ENCODE results near the gene MTARC1. TPM values are rescaled to one million over a fixed set of nuclear protein-coding genes. Genes with fewer than 3 reads are reported as not detected.

The MTARC1 gene
- total RNA-seq, 1 experiment from 2014 or later: 72.5 TPM

DNA sequence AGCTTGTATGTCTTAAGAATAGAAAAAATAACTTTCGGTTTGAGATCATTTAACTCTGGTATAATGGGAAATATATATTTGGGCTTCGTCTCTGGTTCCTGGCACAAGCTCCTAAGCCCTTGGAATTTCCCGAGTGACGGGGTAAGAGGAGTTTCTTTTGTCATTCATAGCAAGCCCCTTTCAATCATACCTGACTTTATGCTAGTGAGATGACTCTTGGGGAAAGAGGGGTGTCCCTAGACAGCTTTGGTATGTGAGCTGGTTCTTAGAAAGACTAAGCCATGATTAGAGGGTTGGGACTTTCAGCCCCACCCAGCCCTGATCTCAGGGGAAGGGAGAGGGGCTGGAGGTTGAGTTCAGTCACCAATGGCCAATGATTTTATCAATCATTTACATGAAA lies 13.9 kb upstream of the MTARC1 start:
- H4K20me1 ChIP-seq (ENCODE audit: insufficient read depth): peaks cover 5% of the 10 kb centered on the region; the same call in 1 of the 2 replicates
- no peak overlapping the region for H3K4me3 ChIP-seq
- no peaks in the 10 kb centered on the region for H3K79me2 ChIP-seq (ENCODE audit: low read depth)
- DNase-seq: no peak
- no peaks in the 10 kb centered on the region for H3K9me2 ChIP-seq (ENCODE audit: insufficient read depth)
- H3K36me3 ChIP-seq (ENCODE audit: low read depth): no peaks in the 10 kb centered on the region
- no TSS peak for BruUV-seq (replicated peaks)
- no peak overlapping the region for H3K27ac ChIP-seq
- H3F3A ChIP-seq (ENCODE audit: insufficient read depth, low read depth): peaks cover 4% of the 10 kb centered on the region; the same call in 1 of the 2 replicates
- no peaks in the 10 kb centered on the region for H3K9me3 ChIP-seq (ENCODE audit: insufficient read depth, low read depth)
- H2AFZ ChIP-seq: no peak overlapping the region
- no peak overlapping the region for H3K4me2 ChIP-seq
- TF ChIP-seq CTCF (conservative IDR thresholded peaks at IDR 0.05) (no peak), EZH2 (IDR thresholded peaks at IDR 0.05; ENCODE audit: low read depth) (no peak)
- no peaks in the 10 kb centered on the region for H3K27me3 ChIP-seq (ENCODE audit: insufficient read depth, low read depth)
- POLR2A ChIA-PET (ENCODE audit: unreplicated experiment): interaction anchor here (0.5 to 0.7 kb wide), 2 partner anchors 26 to 1165 kb away, joined by 3 to 4 read pairs; no protein-coding TSS in a partner anchor
- intact Hi-C loops (cut with micrococcal nuclease; ENCODE audit: unreplicated experiment): loop anchor here (10.0 kb wide), 1 partner anchor 398 kb away; no protein-coding TSS in a partner anchor
- H3K4me1 ChIP-seq (replicated peaks; ENCODE audit: insufficient read depth): no peaks in the 10 kb centered on the region
- CTCF ChIA-PET: no interaction called here

- Histone ChIP-seq H3K4me3 (no peak overlapping the region), H3K27me3 (ENCODE audit: insufficient read depth, low read depth) (no peaks in the 10 kb centered on the region), H3K9me3 (ENCODE audit: insufficient read depth, low read depth) (no peaks in the 10 kb centered on the region), H2AFZ (no peak overlapping the region), H3K4me2 (no peak overlapping the region), H3K4me1 (replicated peaks; ENCODE audit: insufficient read depth) (no peaks in the 10 kb centered on the region), H3K27ac (no peak overlapping the region), H4K20me1 (ENCODE audit: insufficient read depth) (peaks cover 5% of the 10 kb centered on the region; the same call in 1 of the 2 replicates), H3F3A (ENCODE audit: insufficient read depth, low read depth) (peaks cover 4% of the 10 kb centered on the region; the same call in 1 of the 2 replicates), H3K36me3 (ENCODE audit: low read depth) (no peaks in the 10 kb centered on the region), H3K9me2 (ENCODE audit: insufficient read depth) (no peaks in the 10 kb centered on the region), H3K79me2 (ENCODE audit: low read depth) (no peaks in the 10 kb centered on the region)
- ChIA-PET CTCF (interaction anchor here (0.6 to 0.9 kb wide), 2 partner anchors 10 to 413 kb away, joined by 3 to 5 read pairs; no protein-coding TSS in a partner anchor), POLR2A (ENCODE audit: unreplicated experiment) (no interaction called here)
- peak in 1 of 2 experiments; percentile 32 for DNase-seq
- intact Hi-C loops (cut with micrococcal nuclease; ENCODE audit: unreplicated experiment): loop anchor here (1.0 to 10.0 kb wide), 4 partner anchors 28 to 478 kb away; partner anchors contain the start of gene MARK1
- TF ChIP-seq CTCF (conservative IDR thresholded peaks at IDR 0.05) (peak; percentile 94), EZH2 (IDR thresholded peaks at IDR 0.05; ENCODE audit: low read depth) (no peak)
- no TSS peak for BruUV-seq (replicated peaks)
Observed at GRCh38 chr1:220775240-220775853, 11.4 kb upstream of the MTARC1 start.

- Histone ChIP-seq H3K4me2 (no peak overlapping the region), H3K9me3 (ENCODE audit: insufficient read depth, low read depth) (no peaks in the 10 kb centered on the region), H3K27ac (no peak overlapping the region), H3K27me3 (ENCODE audit: insufficient read depth, low read depth) (no peaks in the 10 kb centered on the region), H3K4me1 (replicated peaks; ENCODE audit: insufficient read depth) (no peaks in the 10 kb centered on the region), H3K4me3 (no peak overlapping the region), H2AFZ (no peak overlapping the region), H4K20me1 (ENCODE audit: insufficient read depth) (peaks cover 5% of the 10 kb centered on the region; the same call in 1 of the 2 replicates), H3K36me3 (ENCODE audit: low read depth) (no peaks in the 10 kb centered on the region), H3F3A (ENCODE audit: insufficient read depth, low read depth) (peaks cover 4% of the 10 kb centered on the region; the same call in 1 of the 2 replicates), H3K79me2 (ENCODE audit: low read depth) (no peaks in the 10 kb centered on the region), H3K9me2 (ENCODE audit: insufficient read depth) (no peaks in the 10 kb centered on the region)
- no peak for DNase-seq
- BruUV-seq (replicated peaks): no TSS peak
- POLR2A ChIA-PET (ENCODE audit: unreplicated experiment): no interaction called here
- no peak for TF ChIP-seq CTCF (conservative IDR thresholded peaks at IDR 0.05)
- TF ChIP-seq EZH2 (IDR thresholded peaks at IDR 0.05; ENCODE audit: low read depth): no peak
- CTCF ChIA-PET: interaction anchor here (0.6 to 1.2 kb wide), 9 partner anchors 11 to 504 kb away, joined by 3 to 7 read pairs (median 3); partner anchors contain the start of genes MTARC2 and RAB3GAP2
- intact Hi-C loops (cut with micrococcal nuclease; ENCODE audit: unreplicated experiment): loop anchor here (1.0 to 10.0 kb wide), 10 partner anchors 23 to 785 kb away; partner anchors contain the start of genes C1orf115 and MARK1
Observed at GRCh38 chr1:220776254-220776653, 10.5 kb upstream of the MTARC1 start.
